Right renal cortex interstitium (tissue), 3 donors: ENCODE data around the gene SCUBE3. TPM values are rescaled to one million over a fixed set of nuclear protein-coding genes. Genes with fewer than 3 reads are reported as not detected.
A peak's percentile ranks its signal among the peaks of the same experiment; 100 is the strongest.

ENCODE experiments used
- DNase-seq, 3 donors: peaks; one replicate each; pipeline ENCODE4 v3.0.0-alpha.2; 2013; ENCODE audit warnings: low read depth in 3 of 3, low spot score in 2 of 3
- polyA plus RNA-seq, 3 donors: library from polyadenylated mRNA; unstranded; fragments of 120-200 nt; gene quantifications; one replicate each; pipeline ENCODE4 v1.2.1, GENCODE V29; 2013; ENCODE audit not compliant: insufficient read length in 3 of 3

SCUBE3 gene
- polyA plus RNA-seq, 3 donors: 42.5 to 43.8 (median 43.1) TPM

GRCh38 chr6:35237476-35237875, 23.7 kb downstream of the SCUBE3 start:
- no peak for DNase-seq

GRCh38 chr6:35238843-35239289, 25.1 kb downstream of the SCUBE3 start:
- DNase-seq: no peak

DNA sequence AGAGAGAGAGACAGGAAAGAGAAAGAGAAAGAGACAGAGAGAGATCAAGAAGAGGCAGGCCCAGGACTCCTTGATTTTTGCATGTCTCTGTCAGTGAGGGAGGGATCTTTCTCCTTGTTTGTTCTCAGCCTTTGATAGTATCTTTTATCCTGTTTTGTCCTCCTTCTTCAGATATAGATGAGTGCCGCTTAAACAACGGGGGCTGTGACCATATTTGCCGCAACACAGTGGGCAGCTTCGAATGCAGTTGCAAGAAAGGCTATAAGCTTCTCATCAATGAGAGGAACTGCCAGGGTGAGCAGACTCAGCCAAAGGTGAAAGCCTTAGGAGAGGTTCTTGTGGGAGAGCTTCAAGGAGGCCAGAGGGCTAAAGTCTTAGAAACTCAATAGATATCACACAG, 25.8 kb downstream of the SCUBE3 start:
- DNase-seq: no peak

GRCh38 chr6:35240838-35241801, 27.4 kb downstream of the SCUBE3 start:
- peak in 2 of 3 donors; percentile 61 to 63 for DNase-seq

GRCh38 chr6:35242486-35242885, 28.7 kb downstream of the SCUBE3 start:
- DNase-seq: no peak

GRCh38 chr6:35242906-35243305, 29.1 kb downstream of the SCUBE3 start:
- no peak for DNase-seq

DNA sequence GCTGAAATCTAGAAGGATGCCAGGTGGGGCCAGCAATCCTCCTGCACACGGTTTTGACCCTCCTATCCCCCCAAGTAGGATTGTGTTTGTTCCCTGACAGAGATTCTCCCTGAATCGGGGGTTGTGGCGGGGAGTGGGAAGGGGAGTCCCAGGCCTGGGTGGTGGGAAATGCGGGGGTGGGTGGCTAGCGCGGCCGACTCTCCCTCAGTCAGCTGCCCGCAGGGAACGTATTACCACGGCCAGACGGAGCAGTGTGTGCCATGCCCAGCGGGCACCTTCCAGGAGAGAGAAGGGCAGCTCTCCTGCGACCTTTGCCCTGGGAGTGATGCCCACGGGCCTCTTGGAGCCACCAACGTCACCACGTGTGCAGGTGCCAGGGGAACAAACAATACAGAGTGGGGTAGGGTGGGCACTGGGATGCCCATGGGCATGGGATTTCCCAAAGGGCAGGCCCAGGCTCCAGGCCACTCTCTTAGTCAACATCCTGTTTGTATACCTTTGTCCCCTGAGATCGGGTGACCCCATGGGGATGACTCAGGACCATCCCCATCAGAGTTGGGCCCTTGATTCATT, 29.7 kb downstream of the SCUBE3 start:
- DNase-seq: no peak

- no peak for DNase-seq
Observed at GRCh38 chr6:35244551-35244950, 30.8 kb downstream of the SCUBE3 start.

DNA sequence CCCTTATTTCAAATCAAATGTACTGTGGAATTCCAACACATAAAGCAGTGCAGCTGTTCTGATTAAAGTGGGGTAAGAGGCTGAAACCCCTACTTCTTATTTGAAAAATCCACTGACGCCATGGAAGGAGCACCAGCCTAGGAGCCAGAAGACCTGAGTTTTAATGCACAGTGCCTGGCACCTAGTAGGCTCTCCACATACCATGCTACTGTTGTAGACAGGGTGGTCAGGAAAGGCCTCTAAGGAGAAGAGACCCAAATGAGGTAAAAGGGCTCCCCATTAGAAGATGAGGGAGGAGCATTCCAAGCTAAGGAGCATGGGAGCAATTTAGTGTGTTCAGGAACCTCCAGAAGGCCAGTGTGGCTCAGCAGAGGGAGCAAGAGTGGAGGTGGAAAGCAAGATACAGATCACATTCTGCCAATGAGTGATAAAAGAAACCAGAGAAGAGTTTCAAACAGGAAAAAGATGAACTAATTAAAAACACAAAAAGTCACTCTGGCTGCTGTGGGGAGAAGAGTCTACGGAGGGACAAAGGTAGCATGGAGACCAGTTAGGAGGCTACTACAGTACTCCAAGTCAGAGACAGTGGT, 34.0 kb downstream of the SCUBE3 start:
- no peak for DNase-seq

DNA sequence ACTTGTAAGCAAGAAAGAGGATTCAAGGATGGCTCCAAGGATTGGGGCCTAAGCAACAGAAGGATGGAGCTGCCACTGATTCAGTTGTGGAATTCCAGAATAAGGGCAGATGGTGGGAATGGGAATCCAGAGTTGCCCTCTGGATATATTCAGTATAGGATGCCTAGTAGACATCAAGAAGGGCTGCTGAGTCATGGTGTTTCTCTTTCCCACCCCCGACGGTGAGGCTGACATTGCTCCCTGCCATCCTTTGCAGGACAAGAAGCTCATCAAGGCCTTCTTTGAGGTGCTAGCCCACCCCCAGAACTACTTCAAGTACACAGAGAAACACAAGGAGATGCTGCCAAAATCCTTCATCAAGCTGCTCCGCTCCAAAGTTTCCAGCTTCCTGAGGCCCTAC, 34.5 kb downstream of the SCUBE3 start:
- no peak for DNase-seq

DNA sequence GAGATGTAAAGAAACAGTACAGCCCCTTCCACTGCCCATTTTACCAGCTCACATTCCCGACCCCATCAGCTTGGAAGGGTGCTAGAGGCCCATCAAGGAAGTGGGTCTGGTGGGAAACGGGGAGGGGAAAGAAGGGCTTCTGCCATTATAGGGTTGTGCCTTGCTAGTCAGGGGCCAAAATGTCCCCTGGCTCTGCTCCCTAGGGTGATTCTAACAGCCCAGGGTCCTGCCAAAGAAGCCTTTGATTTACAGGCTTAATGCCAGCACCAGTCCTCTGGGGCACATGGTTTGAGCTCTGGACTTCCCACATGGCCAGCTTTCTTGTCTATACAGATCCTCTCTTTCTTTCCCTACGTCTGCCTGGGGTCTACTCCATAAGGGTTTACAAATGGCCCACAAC, 35.2 kb downstream of the SCUBE3 start:
- no peak for DNase-seq

GRCh38 chr6:35251949-35252348, 38.2 kb downstream of the SCUBE3 start:
- no peak for DNase-seq

DNA sequence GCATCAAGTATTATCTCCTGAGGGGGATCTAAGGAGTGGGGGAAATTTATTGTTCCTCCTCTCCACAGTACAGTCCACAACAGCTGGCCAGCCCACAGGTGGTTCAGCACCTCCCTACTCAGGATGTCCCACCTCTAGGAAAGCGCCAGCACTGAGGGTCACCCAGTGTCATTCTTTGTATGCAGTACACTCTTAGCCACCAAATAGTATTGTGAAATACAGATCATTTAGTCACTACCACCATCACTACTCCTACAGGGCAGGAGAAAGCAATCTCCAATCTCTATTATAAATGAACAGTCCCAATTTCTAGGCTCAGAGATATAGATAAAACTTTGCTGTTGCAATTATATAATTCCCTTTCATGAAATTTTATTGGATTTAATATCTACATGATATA, 39.5 kb downstream of the SCUBE3 start:
- no peak for DNase-seq

- no peak for DNase-seq
Observed at GRCh38 chr6:35258336-35258735, 44.6 kb downstream of the SCUBE3 start.

- DNase-seq: peak in 2 of 3 donors; percentile 40 to 58
Observed at GRCh38 chr6:35258858-35259193, 45.1 kb downstream of the SCUBE3 start.

GRCh38 chr6:35259194-35259947, 45.6 kb downstream of the SCUBE3 start, which contains the start of gene ZNF76:
Gene ZNF76 (plus strand): TSS chr6:35259735. CDS start chr6:35281152, 21,417 bp downstream.
- peak; percentile 90 to 95 (median 94) for DNase-seq

GRCh38 chr6:35259948-35260590, 46.3 kb downstream of the SCUBE3 start:
- peak in 2 of 3 donors; percentile 54 to 59 for DNase-seq

DNA sequence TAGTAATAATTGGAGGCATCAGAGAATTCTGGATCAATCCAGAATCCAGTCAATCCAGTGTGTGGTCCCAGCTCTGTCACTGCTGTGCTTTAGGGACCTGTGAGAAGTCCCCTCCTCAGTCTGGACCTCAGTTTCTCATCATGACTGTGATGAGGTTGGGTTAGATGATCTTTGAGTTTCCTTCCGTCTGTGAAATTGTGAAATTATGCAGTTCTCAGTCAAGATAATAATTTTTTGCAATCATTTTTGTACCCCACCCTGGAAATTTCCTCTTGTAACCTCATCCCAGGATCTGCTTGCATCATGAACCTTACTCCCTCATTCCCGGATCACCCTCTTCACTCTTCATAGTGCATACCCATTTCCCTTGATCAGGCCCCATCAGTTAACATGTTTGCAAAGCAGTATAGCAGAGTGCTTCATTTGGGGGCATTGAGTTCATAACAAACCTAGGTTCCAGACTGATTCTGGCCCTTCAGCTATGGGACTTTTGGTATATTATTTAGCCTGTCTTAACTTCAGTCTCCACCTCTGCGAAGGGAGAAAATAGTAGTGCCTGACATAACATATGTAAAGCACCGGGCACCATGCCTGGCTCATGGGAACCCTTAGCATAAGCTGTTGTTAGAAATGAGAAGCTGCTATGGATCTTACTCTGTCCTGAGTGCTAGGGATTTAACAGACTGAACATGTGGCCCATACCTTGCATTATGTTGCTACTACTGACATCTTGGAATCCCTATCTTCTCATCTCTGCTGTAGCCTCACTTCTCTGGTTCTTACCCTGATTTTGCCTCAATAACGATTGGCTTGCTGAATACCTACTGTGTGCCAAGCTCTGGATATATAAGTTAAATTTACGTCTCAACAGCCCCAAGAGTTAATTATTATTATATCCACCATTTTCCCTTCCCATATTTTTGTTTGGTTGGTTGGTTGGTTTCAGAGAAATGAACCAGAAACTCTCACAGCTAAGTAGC, 47.1 kb downstream of the SCUBE3 start:
- DNase-seq: no peak

- DNase-seq: no peak
Observed at GRCh38 chr6:35262596-35262995, 48.8 kb downstream of the SCUBE3 start.
